ENCODE results near the gene TTR. TPM values are rescaled to one million over a fixed set of nuclear protein-coding genes. Genes with fewer than 3 reads are reported as not detected.

Gene TTR
- total RNA-seq, 4 donors from 2014 or later, result not detected

GRCh38 chr18:31562726-31563125, 29.0 kb upstream of the TTR start:
- Histone ChIP-seq H3K4me1 (no peaks in the 10 kb centered on the region), H3K4me3 (no peak overlapping the region), H3K27ac (no peak overlapping the region), H3K27me3 (no peaks in the 10 kb centered on the region), H3K36me3 (no peaks in the 10 kb centered on the region), H3K9me3 (no peaks in the 10 kb centered on the region)
- no peak for TF ChIP-seq POLR2A (IDR thresholded peaks at IDR 0.05)
- no peak for TF ChIP-seq EP300 (IDR thresholded peaks at IDR 0.05)
- TF ChIP-seq CTCF (IDR thresholded peaks at IDR 0.05), result no peak
- WGBS, 2 donors, result 24 to 25% methylated on average over 4 of the region's 4 CpGs
- DNase-seq (ENCODE audit: low spot score in 2 of 2), result no peak

GRCh38 chr18:31563778-31564177, 27.9 kb upstream of the TTR start:
- Histone ChIP-seq H3K9me3 (no peaks in the 10 kb centered on the region), H3K4me3 (no peak overlapping the region), H3K36me3 (no peaks in the 10 kb centered on the region), H3K27ac (no peak overlapping the region), H3K27me3 (no peaks in the 10 kb centered on the region), H3K4me1 (no peaks in the 10 kb centered on the region)
- no peak for DNase-seq (ENCODE audit: low spot score in 2 of 2)
- no peak for TF ChIP-seq CTCF (IDR thresholded peaks at IDR 0.05)
- no peak for TF ChIP-seq EP300 (IDR thresholded peaks at IDR 0.05)
- 26 to 35% methylated on average over 1 of the region's 1 CpG for WGBS, 2 donors

- H3K27me3 ChIP-seq, result no peaks in the 10 kb centered on the region
- no peak for TF ChIP-seq POLR2A (IDR thresholded peaks at IDR 0.05)
- no peak for TF ChIP-seq EP300 (IDR thresholded peaks at IDR 0.05)
- TF ChIP-seq CTCF (IDR thresholded peaks at IDR 0.05), result no peak
- no peak overlapping the region for H3K27ac ChIP-seq
- WGBS, 2 donors, result 83 to 91% methylated on average over 2 of the region's 2 CpGs
- no peak for DNase-seq (ENCODE audit: low spot score in 2 of 2)
- H3K4me3 ChIP-seq, result no peak overlapping the region
- no peaks in the 10 kb centered on the region for H3K9me3 ChIP-seq
- no peaks in the 10 kb centered on the region for H3K4me1 ChIP-seq
- no peaks in the 10 kb centered on the region for H3K36me3 ChIP-seq
Measured at GRCh38 chr18:31565345-31565744, 26.3 kb upstream of the TTR start.

- H3K27ac ChIP-seq, result no peak overlapping the region
- no peak for TF ChIP-seq EP300 (IDR thresholded peaks at IDR 0.05)
- no peak for TF ChIP-seq CTCF (IDR thresholded peaks at IDR 0.05)
- TF ChIP-seq POLR2A (IDR thresholded peaks at IDR 0.05), result no peak
- no peaks in the 10 kb centered on the region for H3K9me3 ChIP-seq
- 80% methylated on average over 10 of the region's 10 CpGs for WGBS, 2 donors
- DNase-seq (ENCODE audit: low spot score in 2 of 2), result no peak
- no peaks in the 10 kb centered on the region for H3K27me3 ChIP-seq
- no peaks in the 10 kb centered on the region for H3K4me1 ChIP-seq
- no peak overlapping the region for H3K4me3 ChIP-seq
- no peaks in the 10 kb centered on the region for H3K36me3 ChIP-seq
Measured at GRCh38 chr18:31565782-31566512, 25.7 kb upstream of the TTR start.

GRCh38 chr18:31566576-31567306, 24.9 kb upstream of the TTR start:
- no peaks in the 10 kb centered on the region for H3K4me1 ChIP-seq
- 58 to 61% methylated on average over 4 of the region's 4 CpGs for WGBS, 2 donors
- no peak for TF ChIP-seq POLR2A (IDR thresholded peaks at IDR 0.05)
- no peak for TF ChIP-seq CTCF (IDR thresholded peaks at IDR 0.05)
- TF ChIP-seq EP300 (IDR thresholded peaks at IDR 0.05), result no peak

More at GRCh38 chr18:31566576-31567306, 24.9 kb upstream of the TTR start:
- H3K27ac ChIP-seq, result no peak overlapping the region
- no peak overlapping the region for H3K4me3 ChIP-seq
- H3K36me3 ChIP-seq, result no peaks in the 10 kb centered on the region
- H3K27me3 ChIP-seq, result no peaks in the 10 kb centered on the region
- H3K9me3 ChIP-seq, result no peaks in the 10 kb centered on the region
- no peak for DNase-seq (ENCODE audit: low spot score in 2 of 2)
